ENCODE measurements around the gene CTNNAL1.

DNA sequence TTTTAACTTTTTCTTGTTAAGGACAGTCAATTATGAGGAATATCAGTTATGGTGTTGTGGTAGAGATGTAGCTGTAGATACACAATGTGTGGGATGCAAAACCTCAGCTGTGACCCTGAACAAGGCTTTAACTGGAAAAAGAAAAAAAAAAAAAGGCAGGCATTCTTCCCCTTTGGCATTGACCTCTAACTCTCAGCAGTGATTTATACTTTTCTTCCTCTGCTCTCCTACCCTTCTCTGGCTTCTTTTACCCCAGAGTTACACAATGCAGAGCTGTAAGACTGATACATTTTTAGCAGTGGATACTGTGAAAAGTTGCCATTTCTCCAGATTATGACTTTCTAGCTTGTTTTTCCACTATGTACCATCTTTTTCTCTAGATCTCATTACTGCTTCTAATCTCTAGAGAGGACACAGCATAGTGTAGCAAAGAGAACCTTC lies 2.0 kb downstream of the CTNNAL1 start:
- TF ChIP-seq, protein P1, sequence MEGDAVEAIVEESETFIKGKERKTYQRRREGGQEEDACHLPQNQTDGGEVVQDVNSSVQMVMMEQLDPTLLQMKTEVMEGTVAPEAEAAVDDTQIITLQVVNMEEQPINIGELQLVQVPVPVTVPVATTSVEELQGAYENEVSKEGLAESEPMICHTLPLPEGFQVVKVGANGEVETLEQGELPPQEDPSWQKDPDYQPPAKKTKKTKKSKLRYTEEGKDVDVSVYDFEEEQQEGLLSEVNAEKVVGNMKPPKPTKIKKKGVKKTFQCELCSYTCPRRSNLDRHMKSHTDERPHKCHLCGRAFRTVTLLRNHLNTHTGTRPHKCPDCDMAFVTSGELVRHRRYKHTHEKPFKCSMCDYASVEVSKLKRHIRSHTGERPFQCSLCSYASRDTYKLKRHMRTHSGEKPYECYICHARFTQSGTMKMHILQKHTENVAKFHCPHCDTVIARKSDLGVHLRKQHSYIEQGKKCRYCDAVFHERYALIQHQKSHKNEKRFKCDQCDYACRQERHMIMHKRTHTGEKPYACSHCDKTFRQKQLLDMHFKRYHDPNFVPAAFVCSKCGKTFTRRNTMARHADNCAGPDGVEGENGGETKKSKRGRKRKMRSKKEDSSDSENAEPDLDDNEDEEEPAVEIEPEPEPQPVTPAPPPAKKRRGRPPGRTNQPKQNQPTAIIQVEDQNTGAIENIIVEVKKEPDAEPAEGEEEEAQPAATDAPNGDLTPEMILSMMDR (IDR thresholded peaks at IDR 0.05; ENCODE audit: low read length): no peak
- TF ChIP-seq EZH2 (IDR thresholded peaks at IDR 0.05; ENCODE audit: borderline replicate concordance, low read length): no peak

Data from OCI-LY1 (cell line).